HL-60/S4 (cell line): ENCODE measurements around the gene IFNA16.
"Not testable (repeated sequence)": the region's sequence is repeated elsewhere in the genome, so short reads cannot be mapped to it uniquely, and the experiment has no call there.

Experiments
- in situ Hi-C: fragments of 300-500 bp; cut with MboI; formaldehyde crosslinking; loops from 2 replicates; pipeline ENCODE4 v1.14.3; 2022; ENCODE audit warnings: low sequenced_read_pairs

IFNA16 gene

DNA sequence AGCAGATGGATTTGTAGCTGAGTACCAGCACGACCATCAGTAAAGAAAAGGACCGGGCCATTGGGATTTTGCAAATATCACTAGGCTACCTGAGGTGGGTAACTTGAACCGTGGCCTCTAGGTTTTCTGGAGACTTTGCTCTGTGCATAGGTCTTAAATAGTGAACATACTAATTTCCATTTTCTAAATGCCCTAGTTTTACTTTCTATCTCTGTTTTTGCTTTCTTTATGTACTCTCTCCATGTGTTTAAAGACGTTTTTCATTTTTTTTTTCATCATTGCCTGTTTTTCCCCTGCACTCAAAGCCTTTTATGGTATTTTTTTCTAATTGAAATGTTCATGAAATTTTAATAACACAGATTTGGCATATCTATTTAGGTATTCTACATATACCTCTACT, 15.0 kb downstream of the IFNA16 start, which contains the start of gene IFNA7:
Gene IFNA7 (minus strand): TSS at position 101 of the 400 bp plus-strand sequence. CDS start 40 bp downstream, at position 61.
- in situ Hi-C loops = not testable (repeated sequence)

DNA sequence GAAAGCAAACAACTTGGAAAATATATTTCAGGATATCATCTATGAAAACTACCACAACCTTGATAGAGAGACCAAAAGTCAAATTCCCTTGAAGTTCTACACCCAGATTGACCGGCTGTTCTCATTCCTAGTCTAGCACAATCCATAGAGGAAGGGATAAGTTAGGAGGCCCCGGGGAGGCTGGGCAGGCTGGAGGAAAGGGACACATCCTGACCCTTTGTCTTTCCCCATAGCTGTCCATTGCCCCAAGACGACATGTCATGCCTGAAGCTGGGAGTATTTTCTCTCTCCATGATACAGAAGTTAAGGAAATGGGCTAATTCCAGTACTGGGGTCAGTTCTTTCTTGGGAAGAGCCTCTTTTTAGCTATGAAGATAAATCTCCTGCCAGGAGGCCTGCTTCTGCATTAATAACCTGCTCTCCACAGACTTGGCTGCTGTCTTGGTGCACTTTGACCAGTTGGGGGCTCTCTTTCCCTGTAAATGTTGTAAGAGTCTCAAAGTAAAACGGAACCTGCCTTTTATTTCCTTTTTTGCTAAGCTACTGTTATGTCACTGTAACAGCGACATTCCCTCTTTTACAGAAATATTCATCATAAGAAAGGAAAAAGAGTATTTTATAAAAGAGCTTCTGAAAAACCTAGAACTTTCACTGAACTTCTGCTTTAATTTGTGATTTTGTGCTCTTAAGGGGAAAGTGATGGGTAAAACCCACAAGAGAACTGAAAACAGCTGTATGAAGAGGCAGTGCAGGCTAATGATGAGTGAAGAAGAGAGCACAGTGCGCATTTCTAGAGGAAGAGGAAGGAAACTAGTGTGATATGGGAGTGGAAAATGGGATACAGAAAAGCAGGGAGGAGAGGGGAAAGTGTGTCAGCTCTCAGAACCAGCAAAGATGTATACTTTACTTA, 22.0 kb downstream of the IFNA16 start:
- in situ Hi-C loops = not testable (repeated sequence)

DNA sequence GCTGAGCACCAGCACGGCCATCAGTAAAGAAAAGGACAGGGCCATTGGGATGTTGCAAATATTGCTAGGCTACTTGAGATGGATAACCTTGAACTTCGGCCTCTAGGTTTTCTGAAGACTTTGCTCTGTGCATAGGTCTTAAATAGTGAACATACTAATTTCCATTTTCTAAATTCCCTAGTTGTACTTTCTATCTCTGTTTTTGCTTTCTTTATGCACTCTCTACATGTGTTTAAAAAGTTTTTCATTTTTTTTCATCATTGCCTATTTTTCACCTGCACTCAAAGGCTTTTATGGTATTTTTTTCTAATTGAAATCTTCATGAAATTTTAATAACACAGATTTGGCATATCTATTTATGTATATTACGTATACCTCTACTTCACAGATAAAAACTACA, 29.6 kb downstream of the IFNA16 start, which contains the start of gene IFNA4:
Gene IFNA4 (minus strand): TSS at position 101 of the 400 bp plus-strand sequence. CDS start 56 bp downstream, at position 45.
- in situ Hi-C loops = not testable (repeated sequence)

DNA sequence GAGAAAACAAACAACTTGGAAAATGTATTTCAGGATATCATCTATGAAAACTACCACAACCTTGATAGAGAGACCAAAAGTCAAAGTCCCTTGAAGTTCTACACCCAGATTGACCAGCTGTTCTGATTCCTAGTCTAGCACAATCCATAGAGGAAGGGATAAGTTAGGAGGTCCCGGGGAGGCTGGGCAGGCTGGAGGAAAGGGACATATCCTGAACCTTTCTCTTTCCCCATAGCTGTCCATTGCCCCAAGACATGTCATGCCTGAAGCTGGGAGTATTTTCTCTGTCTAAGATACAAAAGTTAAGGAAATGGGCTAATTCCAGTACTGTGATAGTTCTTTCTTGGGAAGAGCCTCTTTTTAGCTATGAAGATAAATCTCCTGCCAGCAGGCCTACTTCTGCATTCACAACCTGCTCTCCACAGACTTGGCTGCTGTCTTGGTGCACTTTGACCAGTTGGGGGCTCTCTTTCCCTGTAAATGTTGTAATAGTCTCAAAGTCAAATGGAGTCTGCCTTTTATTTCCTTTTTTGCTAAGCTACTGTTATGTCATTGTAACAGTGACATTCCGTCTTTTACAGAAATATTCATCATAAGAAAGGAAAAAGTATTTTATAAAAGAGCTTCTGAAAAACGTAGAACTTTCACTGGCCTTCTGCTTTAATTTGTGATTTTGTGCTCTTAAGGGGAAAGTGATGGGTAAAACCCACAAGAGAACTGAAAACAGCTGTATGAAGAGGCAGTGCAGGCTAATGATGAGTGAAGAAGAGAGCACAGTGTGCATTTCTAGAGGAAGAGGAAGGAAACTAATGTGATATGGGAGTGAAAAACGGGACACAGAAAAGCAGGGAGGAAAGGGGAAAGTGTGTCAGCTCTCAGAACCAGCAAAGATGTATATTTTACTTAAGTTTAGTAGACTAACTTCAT, 34.0 kb downstream of the IFNA16 start:
- in situ Hi-C loops = not testable (repeated sequence)

DNA sequence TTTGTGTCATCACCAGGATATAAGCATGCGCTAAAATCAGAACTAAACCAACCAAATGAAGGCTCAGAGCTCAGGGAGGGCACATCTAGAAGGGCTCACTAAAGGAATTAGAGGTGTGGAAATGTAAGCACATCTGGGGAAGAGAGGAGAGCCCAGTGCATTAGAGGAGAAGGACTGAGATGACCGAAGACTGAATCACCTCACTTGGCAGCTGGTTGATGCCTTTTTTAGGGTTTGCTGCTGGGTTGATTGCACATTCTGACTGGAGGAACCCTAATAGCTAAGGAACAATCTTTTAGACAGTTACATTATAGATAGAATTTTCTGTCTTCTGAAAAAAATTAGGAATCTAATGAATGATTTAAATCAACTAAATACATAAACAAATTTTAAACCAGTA, 42.4 kb downstream of the IFNA16 start:
- in situ Hi-C loops = no loop called here

DNA sequence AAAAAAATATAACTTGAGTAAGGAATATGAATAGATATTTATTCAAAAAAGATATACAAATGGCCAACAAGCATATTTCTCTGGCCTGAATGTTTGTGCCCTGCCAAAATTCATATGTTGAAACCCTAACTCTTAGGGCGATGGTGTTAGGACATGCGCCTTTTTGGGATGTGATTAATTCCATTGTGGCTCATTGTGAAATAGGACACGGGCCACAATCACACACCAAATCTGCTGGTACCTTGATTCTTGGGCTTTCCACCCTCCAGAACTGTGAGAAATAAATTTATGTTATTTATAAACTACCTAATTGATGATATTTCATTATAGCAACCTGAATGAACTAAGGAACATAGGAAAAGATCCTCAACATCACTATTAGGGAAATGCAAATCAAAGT, 45.0 kb downstream of the IFNA16 start:
- in situ Hi-C loops = no loop called here

DNA sequence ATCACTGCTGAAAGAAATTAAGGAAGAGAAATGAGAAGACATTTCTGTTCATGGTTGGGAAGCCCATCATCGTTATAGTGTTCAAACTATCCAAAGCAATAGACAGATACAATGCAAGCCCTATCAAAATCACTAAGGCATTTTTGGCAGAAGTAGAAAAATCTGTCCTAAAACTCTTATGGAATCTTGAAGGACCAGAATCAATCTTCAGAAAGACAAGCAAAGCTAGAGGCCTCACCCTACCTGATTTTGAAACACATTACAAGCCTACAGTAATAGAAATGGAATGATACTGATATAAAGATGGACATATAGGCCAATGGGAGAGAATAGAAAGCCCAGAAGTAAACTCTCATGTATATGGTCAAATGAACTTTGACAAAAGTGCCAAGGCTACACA, 45.8 kb downstream of the IFNA16 start:
- in situ Hi-C loops = no loop called here

DNA sequence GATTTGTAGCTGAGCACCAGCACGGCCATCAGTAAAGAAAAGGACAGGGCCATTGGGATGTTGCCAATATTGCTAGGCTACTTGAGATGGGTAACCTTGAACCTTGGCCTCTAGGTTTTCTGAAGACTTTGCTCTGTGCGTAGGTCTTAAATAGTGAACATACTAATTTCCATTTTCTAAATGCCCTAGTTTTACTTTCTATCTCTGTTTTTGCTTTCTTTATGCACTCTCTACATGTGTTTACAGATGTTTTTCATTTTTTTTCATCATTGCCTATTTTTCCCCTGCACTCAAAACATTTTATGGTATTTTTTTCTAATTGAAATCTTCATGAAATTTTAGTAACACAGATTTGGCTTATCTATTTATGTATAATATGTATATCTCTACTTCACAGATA, 50.6 kb downstream of the IFNA16 start, which contains the start of gene IFNA21:
Gene IFNA21 (minus strand): TSS at position 101 of the 400 bp plus-strand sequence. CDS start 48 bp downstream, at position 53.
- in situ Hi-C loops = not testable (repeated sequence)
